BLaER1 treated with 17β-estradiol and CSF1 and Interleukin-3, amounts not matched to agents 10 nM and 100 nM (cell line): Measurements from ENCODE around the gene MAMDC2.
"Not testable (repeated sequence)": the region's sequence is repeated elsewhere in the genome, so short reads cannot be mapped to it uniquely, and the experiment has no call there.

Experiments
- H3K27ac ChIP-seq, 11 experiments: shearing (Covaris generic); formaldehyde crosslinking; 2 replicates each; pipeline ENCODE4 v1.8.1; 2022
- H3K27me3 ChIP-seq, 11 experiments: shearing (Covaris generic); formaldehyde crosslinking; 2 replicates each; pipeline ENCODE4 v1.8.1; 2022
- H3K36me3 ChIP-seq, 11 experiments: shearing (Covaris generic); formaldehyde crosslinking; 2 replicates each; pipeline ENCODE4 v1.8.1; 2022
- H3K4me1 ChIP-seq, 10 experiments: shearing (Covaris generic); formaldehyde crosslinking; 2 replicates each; pipeline ENCODE4 v1.8.1; 2022
- H3K4me2 ChIP-seq, 11 experiments: shearing (Covaris generic); formaldehyde crosslinking; 2 replicates each; pipeline ENCODE4 v1.8.1; 2022
- H3K4me3 ChIP-seq, 10 experiments: shearing (Covaris generic); formaldehyde crosslinking; 2 replicates each; pipeline ENCODE4 v1.8.1; 2022
- H3K9ac ChIP-seq, 11 experiments: shearing (Covaris generic); formaldehyde crosslinking; 2 replicates each; pipeline ENCODE4 v1.8.1; 2022
- H3K9me3 ChIP-seq, 11 experiments: shearing (Covaris generic); formaldehyde crosslinking; replicated peaks in 1 of 11; 2 replicates each; pipeline ENCODE4 v1.8.1; 2022
- H4K20me1 ChIP-seq, 11 experiments: shearing (Covaris generic); formaldehyde crosslinking; 2 replicates each; pipeline ENCODE4 v1.8.1; 2022
- Cebpa-rat ChIP-seq, 11 experiments: shearing (Covaris generic); IDR thresholded peaks; 2 replicates each; pipeline ENCODE4 v1.8.1; 2022

The MAMDC2 gene

DNA sequence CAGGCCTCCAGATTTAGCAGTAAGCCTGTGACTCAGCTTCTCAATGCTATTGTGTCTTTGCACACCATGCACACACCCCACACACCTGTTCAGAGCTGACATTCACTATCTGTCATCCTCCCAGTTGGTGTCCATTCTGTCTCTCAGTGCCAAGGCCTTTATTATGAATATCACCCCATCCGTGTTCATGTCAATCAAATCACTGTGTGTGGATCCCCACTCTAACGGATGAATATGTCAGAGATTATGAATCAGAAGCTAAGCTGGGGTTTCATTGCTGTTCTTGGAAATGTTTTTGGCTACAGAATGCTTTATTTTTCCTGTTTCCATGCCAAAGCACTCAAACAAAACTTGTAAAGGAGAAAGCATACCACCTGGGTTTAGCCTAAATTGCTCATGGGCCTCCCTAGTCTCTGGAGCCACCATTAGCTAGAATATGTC is 9.4 kb upstream of the MAMDC2 start:
- Histone ChIP-seq H3K9me3 (peaks cover 0 to 4% (median 0%) of the 10 kb centered on the region in 11 experiments; a peak in 1 of 22 replicates), H3K36me3 (no peaks in the 10 kb centered on the region), H3K27ac (no peak overlapping the region), H4K20me1 (no peaks in the 10 kb centered on the region), H3K9ac (no peak overlapping the region), H3K27me3 (no peaks in the 10 kb centered on the region), H3K4me1 (no peaks in the 10 kb centered on the region), H3K4me3 (no peak overlapping the region), H3K4me2 (no peak overlapping the region)
- no peak for TF ChIP-seq Cebpa-rat (IDR thresholded peaks at IDR 0.05)

DNA sequence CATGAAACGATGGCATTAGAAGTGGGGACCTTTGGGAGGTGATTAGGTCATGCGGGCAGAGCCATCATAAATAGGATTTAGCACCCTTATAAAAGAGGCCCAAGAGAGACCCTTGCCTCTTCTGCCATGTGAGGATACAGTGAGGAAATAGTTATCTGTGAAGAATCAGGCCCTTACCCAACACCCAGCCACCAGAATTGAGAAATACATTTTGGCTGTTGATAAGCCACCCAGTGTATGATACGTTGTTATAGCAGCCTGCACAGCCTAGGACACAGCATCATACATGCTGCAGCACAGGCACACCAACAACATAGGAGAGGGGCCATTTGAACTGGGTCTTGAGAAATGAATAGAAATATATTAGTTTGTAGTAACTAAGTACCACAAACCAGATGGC is 8.0 kb upstream of the MAMDC2 start:
- TF ChIP-seq Cebpa-rat (IDR thresholded peaks at IDR 0.05), result no peak
- Histone ChIP-seq H3K27ac (no peak overlapping the region), H4K20me1 (no peaks in the 10 kb centered on the region), H3K27me3 (no peaks in the 10 kb centered on the region), H3K9me3 (peaks cover 0 to 4% (median 0%) of the 10 kb centered on the region in 11 experiments; a peak in 1 of 22 replicates), H3K4me2 (no peak overlapping the region), H3K4me1 (no peaks in the 10 kb centered on the region), H3K36me3 (no peaks in the 10 kb centered on the region), H3K4me3 (no peak overlapping the region), H3K9ac (no peak overlapping the region)

DNA sequence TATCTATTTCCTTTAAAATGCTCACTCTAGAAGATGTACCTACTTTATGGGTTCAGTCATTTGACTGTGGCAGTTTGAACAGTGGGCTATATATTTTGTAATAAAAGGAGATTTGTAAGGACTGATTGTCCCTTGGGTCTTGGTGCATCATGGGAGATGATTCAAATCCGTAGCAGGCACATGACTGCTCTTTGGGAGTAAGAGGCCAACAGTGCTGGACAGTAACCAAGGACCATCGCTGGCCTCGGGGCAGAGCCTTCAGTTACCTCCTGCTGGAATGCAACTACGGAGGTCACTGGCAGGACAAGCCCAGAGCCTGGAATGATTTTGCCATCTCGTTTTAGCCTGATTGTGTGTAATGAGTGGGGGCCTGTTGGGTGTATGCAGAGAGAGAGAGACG is 7.0 kb upstream of the MAMDC2 start:
- Histone ChIP-seq H3K4me2 (no peak overlapping the region), H3K9ac (no peak overlapping the region), H3K27ac (no peak overlapping the region), H3K9me3 (peaks cover 0 to 4% (median 0%) of the 10 kb centered on the region in 11 experiments; a peak in 1 of 22 replicates), H3K27me3 (no peaks in the 10 kb centered on the region), H4K20me1 (no peaks in the 10 kb centered on the region), H3K4me1 (no peaks in the 10 kb centered on the region), H3K4me3 (no peak overlapping the region), H3K36me3 (no peaks in the 10 kb centered on the region)
- no peak for TF ChIP-seq Cebpa-rat (IDR thresholded peaks at IDR 0.05)

DNA sequence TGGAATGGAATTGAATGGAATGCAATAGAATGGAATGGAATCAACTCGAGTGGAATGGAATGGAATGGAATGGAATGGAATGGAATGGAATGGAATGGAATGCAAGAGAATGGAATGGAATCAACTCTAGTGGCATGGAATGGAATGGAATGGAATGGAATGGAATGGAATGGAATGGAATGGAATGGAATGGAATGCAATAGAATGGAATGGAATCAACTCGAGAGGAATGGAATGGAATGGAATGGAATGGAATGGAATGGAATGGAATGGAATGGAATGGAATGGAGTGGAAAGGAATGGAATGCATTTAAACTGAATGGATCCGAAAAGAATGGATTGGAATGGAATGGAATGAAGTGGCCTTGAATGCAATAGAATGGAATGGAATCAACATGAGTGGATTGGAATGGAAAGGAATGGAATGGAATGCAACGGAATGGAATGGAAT is 5.5 kb upstream of the MAMDC2 start:
- H3K9me3 ChIP-seq, H3K9ac ChIP-seq, H4K20me1 ChIP-seq, H3K27ac ChIP-seq, H3K4me1 ChIP-seq, H3K4me3 ChIP-seq, H3K4me2 ChIP-seq, H3K36me3 ChIP-seq, H3K27me3 ChIP-seq: not testable (repeated sequence)

DNA sequence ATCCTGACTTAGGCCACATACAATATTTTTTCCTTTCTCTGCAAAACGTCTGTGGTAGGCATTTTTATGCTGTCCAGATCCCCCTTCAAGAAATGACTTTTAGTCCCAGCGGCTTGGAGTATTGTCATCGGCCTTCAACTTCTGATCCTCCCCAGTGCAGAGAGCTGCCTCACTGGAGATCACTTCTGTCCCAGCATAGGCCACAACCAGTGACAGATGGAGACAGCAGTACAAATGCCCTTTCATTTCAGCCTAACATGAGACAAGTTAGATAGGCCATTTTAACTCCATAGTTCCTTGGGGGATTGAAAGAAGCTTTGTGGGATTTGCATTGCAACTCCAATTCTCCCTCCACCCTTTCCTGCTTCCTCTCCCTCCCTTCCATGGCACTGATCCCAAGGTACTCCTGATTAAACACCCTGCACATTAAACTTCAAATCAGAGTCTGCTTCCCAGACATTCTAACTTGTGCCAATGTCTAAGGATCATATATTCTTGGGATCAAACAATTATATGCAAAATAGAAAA is 3.2 kb upstream of the MAMDC2 start:
- Histone ChIP-seq H3K4me2 (no peak overlapping the region), H3K4me1 (peaks cover 0 to 3% (median 0%) of the 10 kb centered on the region in 10 experiments; a peak in 5 of 20 replicates), H3K9ac (no peak overlapping the region), H4K20me1 (no peaks in the 10 kb centered on the region), H3K27ac (no peak overlapping the region), H3K4me3 (no peak overlapping the region), H3K36me3 (no peaks in the 10 kb centered on the region), H3K27me3 (no peaks in the 10 kb centered on the region), H3K9me3 (peaks cover 0 to 7% (median 0%) of the 10 kb centered on the region in 11 experiments; a peak in 2 of 22 replicates)
- no peak for TF ChIP-seq Cebpa-rat (IDR thresholded peaks at IDR 0.05)

DNA sequence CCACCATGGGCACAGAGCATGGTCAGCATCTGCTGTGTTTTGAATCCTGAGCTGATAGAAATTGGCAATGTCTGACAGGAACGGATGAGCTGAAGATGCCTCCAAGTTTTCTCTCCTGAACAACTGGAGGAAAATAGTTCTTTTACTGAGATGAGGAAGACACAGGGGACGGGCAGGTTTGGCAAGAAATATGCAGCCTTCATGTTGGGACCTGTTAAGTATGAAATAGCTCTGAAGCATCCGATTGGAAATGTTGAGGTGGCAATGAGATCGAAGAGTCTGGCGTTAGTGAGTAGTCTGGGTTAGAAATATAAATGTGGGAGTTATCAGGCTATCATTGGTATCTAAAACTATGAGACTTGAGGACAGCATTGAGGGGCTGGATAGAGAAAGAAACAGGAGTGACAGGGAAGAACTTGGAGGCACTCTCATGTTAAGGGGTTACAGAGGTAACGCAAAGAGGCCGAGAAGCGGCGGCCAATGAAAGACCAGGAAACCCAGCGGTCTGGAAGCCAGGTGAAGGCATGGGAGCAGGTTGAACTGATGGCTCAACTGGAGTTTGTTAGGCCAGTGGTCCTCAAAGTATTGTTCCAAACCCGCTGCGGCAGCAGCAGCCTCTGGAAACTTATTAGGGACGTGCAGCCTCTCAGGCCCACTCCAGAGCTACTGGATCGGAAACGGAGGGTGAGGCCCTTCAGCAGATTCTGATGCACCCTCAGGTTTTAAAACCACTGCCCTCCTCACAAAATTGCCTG is 1.0 kb upstream of the MAMDC2 start:
- Histone ChIP-seq H3K4me2 (no peak overlapping the region), H3K4me1 (peaks cover 0 to 20% (median 8%) of the 10 kb centered on the region in 10 experiments; a peak in 14 of 20 replicates), H3K27me3 (no peaks in the 10 kb centered on the region), H4K20me1 (no peaks in the 10 kb centered on the region), H3K9me3 (peaks cover 0 to 7% (median 0%) of the 10 kb centered on the region in 11 experiments; a peak in 1 of 22 replicates), H3K9ac (no peak overlapping the region), H3K36me3 (no peaks in the 10 kb centered on the region), H3K4me3 (no peak overlapping the region), H3K27ac (no peak overlapping the region)
- TF ChIP-seq Cebpa-rat (IDR thresholded peaks at IDR 0.05), result no peak

DNA sequence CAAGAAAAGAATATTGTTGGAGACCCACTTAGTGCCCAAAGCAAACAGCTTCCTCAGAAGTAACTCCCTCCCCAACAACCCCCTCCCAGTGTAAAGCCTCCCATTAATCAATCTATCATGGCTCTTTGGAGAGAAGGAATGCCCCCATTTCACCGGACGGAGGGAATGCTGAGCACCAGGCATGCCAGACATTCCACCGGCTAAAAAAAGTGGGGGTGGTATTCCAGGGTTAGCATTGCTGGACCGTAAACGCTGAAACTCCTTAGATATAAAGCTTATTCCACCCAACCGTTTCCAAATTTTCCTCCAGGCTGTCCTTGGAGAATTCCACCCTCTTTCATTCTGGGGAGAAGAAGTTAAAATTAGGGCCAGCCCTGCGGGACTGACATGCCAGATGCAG is 363 bp upstream of the MAMDC2 start:
- Histone ChIP-seq H4K20me1 (no peaks in the 10 kb centered on the region), H3K27ac (no peak overlapping the region), H3K9me3 (peaks cover 0 to 5% (median 0%) of the 10 kb centered on the region in 11 experiments; a peak in 1 of 22 replicates), H3K9ac (no peak overlapping the region), H3K4me1 (peaks cover 0 to 26% (median 8%) of the 10 kb centered on the region in 10 experiments; a peak in 14 of 20 replicates), H3K4me2 (no peak overlapping the region), H3K36me3 (no peaks in the 10 kb centered on the region), H3K4me3 (no peak overlapping the region), H3K27me3 (no peaks in the 10 kb centered on the region)
- no peak for TF ChIP-seq Cebpa-rat (IDR thresholded peaks at IDR 0.05)

DNA sequence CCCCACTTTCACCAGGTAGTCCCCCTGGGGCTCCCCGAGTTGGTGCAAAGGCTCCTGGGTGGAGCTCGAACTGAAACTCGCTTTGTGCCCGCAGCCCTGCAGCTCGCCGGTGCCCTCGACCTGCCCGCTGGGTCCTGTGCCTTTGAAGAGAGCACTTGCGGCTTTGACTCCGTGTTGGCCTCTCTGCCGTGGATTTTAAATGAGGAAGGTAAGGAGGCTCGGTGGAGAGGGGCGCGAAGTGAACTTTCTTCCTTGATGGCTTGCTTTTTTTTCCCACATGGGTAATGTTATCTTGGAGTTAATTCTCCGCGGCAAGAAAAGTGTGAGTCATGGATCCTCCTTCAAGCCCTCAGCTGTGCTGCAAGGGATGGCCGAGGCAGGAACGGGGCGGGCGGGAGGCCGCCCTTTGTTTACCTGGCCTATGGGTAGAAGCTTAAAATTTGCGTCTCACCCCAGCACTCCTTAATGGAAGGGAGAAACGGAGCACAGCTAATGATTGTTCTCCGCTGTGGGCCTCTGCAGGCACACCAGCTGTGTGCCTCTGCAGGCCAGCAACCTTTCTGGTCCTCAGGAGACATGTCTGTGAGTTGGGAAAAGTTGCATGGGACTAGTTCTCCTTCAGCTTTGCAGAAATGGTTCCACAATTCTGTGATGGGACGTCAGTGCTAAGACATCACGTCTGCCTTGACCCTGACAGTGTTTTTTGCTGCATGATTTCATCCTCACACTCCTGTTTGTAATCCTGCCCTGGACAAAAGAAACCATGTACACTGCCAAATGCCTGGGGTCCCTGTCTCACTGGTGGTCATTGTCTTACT is 1.1 kb downstream of the MAMDC2 start:
- H3K4me2 ChIP-seq, result no peak overlapping the region

DNA sequence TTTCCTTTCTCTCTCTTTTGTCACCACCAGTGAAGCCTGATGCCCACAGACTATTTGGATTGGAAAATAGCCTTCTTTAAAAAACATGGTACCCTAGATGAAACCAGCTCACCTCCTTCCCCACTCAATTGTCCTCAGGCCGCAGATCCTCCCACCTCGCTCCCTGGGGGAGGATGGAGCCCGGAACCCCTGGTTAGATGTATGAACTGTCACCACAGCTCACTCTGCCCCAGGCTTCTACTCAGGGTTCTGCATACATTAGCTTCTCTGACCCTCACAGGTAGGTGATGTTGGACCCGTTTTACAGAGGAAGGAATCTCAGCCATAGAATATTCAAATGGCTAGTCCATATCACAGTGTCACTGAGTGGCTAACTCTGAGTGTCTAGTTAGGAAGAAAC is 1.8 kb downstream of the MAMDC2 start:
- Histone ChIP-seq H3K4me2 (peak overlapping the region in 3 of 11 experiments; percentile 70 to 82 (median 79); a peak in 6 of 22 replicates), H3K27me3 (no peaks in the 10 kb centered on the region), H3K27ac (no peak overlapping the region), H4K20me1 (no peaks in the 10 kb centered on the region), H3K36me3 (no peaks in the 10 kb centered on the region), H3K9ac (no peak overlapping the region), H3K9me3 (peaks cover 0 to 3% (median 0%) of the 10 kb centered on the region in 11 experiments; a peak in 1 of 22 replicates), H3K4me1 (peaks cover 0 to 46% (median 11%) of the 10 kb centered on the region in 10 experiments; a peak in 14 of 20 replicates), H3K4me3 (no peak overlapping the region)
- TF ChIP-seq Cebpa-rat (IDR thresholded peaks at IDR 0.05), result no peak

More for the DNA sequence above, 1.1 kb downstream of the MAMDC2 start:
- no peak for TF ChIP-seq Cebpa-rat (IDR thresholded peaks at IDR 0.05)
- Histone ChIP-seq H3K4me3 (no peak overlapping the region), H3K27me3 (no peaks in the 10 kb centered on the region), H3K9ac (no peak overlapping the region), H4K20me1 (no peaks in the 10 kb centered on the region), H3K36me3 (no peaks in the 10 kb centered on the region), H3K9me3 (peaks cover 0 to 3% (median 0%) of the 10 kb centered on the region in 11 experiments; a peak in 1 of 22 replicates), H3K27ac (no peak overlapping the region), H3K4me1 (peaks cover 0 to 41% (median 11%) of the 10 kb centered on the region in 10 experiments; a peak in 14 of 20 replicates)
